Heart left ventricle (tissue), 13 donors: ENCODE measurements around the gene OSBPL9.

Source experiments
- CTCF ChIP-seq, 12 donors: fragments of 200-600 bp; sonication (generic) in 4 of 12; IDR thresholded peaks; one replicate each; pipeline versions ENCODE4 v1.5.0 to v1.8.0; 2018 to 2022; ENCODE audit warnings: antibody characterized with exemption in 12 of 12, mild to moderate bottlenecking in 5 of 12
- POLR2A ChIP-seq, 2 donors: fragments of 450-650 bp; IDR thresholded peaks; one replicate each; pipeline ENCODE4 v1.6.1; 2017; ENCODE audit warnings: antibody characterized with exemption in 2 of 2, mild to moderate bottlenecking in 2 of 2, moderate library complexity in 2 of 2
- donor health status: ischemic (EF 13 %, LVEDD 7.1; RV severe dilation, severe dysfunction).
- donor health status: DM: no; HTN: yes; CAD: no.
- donor health status: DM: no; HTN: no; CAD: no.
- donor health status: ischemic (EF 25% LVEDD 6.9; RV normal size, moderate dysfunction).
- donor health status: ischemic (EF 25% LVEDD 5.7; RV mildly dilated, moderate dysfunction).
- donor health status: ischemic (EF 35%, LVEDD 5.7; RV mildly dilated, moderate dysfunction).
- donor health status: nonischemic (EF 11% LVEDD 7.7; RV severe dilation, severe dysfunction).
- donor health status: DM: yes; HTN: yes; CAD: no.
- donor health status: PGD.
- donor health status: ischemic (EF 29% LVEDD 5.4; RV normal size, mild dysfunction).
- donor health status: nonischemic (EF 23%, LVEDD 6.1; RV moderate dilation, normal function).

- TF ChIP-seq CTCF (IDR thresholded peaks at IDR 0.05) (no peak), POLR2A (IDR thresholded peaks at IDR 0.05) (no peak)
Observed at GRCh38 chr1:51799372-51799771, 182.5 kb downstream of the OSBPL9 start.
